GM19099 (cell line): Measurements from ENCODE around the gene GRID1.

Experiments used
- POLR2A ChIP-seq: IDR thresholded peaks from 3 replicates; pipeline ENCODE4 v1.6.1; 2011; ENCODE audit warnings: low read depth; ENCODE audit not compliant: insufficient read length; ENCODE audit errors: extremely low read depth

The GRID1 gene

DNA sequence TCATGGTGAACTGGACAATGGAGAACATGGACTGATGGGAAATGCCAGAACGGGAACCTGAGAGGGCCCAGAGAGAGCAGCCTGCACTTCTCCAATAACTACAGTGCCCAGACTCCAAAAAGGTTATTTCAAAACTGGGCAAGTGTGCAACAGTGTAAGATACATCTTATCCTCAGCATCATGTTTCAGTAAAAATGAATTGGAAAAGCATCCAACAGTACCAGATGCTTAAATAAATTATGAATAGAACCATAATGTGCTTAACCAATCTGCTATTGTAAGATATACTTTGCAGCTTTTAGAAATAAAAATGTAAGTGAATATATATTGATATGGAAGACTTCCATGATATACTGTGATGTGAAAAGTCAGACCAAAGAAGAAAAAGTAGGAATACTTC, 303.3 kb downstream of the GRID1 start:
- no peak for TF ChIP-seq POLR2A

DNA sequence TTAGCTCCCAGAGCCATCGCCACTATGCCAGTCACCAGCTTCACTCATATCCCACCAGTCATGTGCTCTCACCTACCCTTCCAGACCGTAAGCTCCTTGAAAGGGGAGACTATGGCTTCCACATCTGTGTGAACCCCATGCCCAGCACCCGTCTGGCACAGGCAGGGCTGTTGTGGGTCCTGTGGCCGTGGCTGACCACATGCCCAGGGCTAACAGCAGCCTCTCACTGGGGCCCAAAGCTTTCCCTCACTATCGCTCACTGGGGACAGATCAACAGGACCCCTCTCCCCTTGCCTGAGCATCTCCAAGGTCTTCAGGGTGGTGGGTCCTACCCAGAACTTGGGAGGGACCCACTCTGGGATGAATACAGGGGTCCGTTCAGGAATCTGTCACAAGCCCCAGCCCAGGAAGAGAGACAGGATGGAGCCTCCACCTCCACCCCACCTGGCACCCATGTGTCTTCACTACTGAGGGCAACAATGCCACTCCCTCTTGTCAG, 303.9 kb downstream of the GRID1 start:
- TF ChIP-seq POLR2A: no peak

DNA sequence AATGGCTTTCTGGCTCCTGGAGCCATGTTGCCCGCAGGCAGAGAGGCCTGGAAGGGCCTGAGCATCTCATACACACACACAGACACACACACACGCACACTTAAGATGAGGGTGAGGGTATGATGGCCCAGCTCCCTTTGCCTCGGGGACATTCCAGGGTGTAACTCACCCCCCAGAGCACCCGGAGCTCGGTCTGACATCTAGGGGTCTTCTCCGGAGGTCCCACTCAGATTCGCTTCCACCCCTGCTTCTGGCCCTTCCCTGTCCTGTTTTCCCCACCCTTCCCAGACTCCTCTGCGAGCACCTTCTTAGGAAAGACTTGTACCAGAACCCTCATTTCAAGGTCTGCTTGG, 304.4 kb downstream of the GRID1 start:
- no peak for TF ChIP-seq POLR2A

DNA sequence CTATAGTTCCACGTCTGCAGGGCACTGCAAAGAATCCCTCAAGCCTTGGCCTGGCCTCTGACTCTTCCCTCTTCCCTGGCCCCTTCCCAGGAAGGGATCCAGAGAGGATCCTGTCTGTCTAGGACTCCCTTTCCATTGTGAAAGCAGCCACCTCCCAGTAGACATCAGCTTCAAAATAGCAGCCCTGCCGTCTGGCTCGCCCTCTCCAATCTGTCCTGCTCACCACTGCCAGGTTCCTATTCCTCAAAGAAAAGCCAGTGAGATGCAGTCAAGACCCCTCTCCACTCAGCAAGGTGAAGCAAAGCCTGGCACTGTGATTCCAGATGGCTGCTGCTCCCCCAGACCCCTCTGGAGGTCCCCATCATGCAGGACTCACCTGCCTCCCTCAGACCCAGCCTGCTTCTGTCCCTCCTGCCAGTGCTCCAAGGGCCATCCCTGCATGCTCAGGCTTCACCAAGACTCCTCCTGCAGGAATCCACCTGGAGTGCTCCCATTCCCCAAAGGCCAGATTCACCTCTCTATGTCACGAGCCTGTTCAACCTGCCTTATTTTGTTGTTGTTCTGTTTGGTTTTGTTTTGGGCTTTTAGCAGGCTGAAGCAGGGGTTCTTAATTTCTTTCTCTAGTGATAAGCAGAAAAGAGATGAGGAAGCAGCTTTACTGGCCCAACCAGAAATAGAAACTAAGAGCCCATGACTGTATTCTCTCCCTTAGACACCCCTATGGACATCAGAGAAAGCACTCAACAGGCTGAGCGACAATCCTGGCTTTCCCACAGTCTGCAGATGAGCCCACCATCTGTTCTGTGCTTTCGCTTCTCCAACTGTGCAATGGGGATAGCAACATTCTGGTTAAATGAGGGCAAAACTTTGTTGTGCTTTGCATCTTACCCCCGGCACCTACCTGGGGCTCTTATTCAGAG, 305.1 kb downstream of the GRID1 start:
- no peak for TF ChIP-seq POLR2A

GRCh38 chr10:86060386-86061277, 306.0 kb downstream of the GRID1 start:
- no peak for TF ChIP-seq POLR2A

DNA sequence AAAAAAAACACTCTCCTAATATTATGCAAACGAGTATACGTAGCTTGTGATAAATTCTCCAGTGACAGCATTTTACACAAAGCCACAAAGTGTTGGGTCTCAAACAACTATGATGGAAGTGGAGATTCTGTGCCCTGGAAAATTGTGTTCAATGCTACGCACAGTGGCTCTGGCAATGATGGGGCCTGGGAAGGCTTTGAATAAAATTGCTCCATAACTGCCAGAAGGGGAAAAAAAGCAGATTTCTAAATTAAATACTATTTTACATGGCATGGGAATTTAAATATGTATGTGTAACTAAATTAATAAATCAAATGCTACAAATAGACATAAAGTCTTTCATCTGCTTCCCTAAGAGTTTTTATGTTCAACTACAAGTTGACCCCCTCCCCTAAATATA, 306.7 kb downstream of the GRID1 start:
- no peak for TF ChIP-seq POLR2A

DNA sequence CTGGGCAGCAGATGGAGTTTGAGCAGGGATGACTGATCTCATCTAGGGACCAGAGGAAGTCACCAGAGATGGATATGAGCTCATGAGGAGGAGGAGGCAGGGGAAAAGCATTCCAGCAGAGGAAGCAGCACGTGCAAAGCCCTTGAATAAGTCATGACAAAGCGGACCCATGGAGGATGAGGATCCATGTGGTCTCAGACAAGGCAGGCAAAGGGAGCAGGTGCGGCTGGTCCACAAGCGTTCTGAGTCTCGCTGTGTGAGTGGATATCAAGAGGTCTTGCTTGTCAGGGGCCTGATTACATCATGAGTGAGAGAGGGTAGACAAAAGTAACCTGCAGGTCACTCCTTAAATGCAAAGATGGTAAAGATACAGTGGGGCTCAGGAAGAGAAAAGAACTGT, 307.6 kb downstream of the GRID1 start:
- no peak for TF ChIP-seq POLR2A

GRCh38 chr10:86057708-86058107, 308.9 kb downstream of the GRID1 start:
- no peak for TF ChIP-seq POLR2A

DNA sequence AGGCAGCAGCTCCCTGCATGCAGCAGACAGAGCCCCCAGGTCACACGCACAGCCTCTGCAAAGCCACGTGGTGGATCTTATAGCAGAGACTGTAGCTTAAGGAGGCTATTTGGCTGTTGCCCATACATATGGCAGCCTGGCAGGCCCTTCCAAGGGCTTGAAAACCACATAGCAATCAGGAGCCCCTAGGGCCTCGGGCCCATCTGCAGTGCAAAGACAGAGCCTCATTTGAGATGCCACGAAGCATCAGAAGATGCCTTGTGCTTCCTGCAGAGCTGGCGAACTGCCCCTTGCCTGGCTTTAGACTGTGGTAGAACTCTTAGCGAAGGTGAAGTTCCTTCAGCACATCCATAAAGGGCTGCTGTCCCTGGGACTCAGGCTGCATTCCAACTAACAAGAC, 309.9 kb downstream of the GRID1 start:
- no peak for TF ChIP-seq POLR2A

- TF ChIP-seq POLR2A: no peak
Observed at GRCh38 chr10:86055928-86056327, 310.7 kb downstream of the GRID1 start.

DNA sequence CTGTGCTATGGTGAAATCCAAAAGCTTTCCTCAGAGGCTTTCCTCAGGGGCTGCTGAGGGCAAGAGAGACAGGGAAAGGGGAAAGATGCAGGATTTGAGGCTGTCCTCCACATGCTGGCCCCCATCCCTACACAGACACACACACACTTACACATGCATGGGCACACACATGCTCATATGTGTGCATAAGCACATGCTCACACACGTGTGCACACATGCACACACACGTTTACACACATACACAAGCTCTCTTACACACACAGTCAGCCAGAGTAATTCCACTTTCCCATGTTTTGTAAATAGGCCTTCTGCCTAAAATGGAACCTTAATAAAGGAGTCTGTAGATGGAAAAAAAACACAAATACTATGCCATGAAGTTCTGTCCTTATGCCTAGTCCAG, 312.9 kb downstream of the GRID1 start:
- no peak for TF ChIP-seq POLR2A

GRCh38 chr10:86051586-86051985, 315.0 kb downstream of the GRID1 start:
- TF ChIP-seq POLR2A: no peak

DNA sequence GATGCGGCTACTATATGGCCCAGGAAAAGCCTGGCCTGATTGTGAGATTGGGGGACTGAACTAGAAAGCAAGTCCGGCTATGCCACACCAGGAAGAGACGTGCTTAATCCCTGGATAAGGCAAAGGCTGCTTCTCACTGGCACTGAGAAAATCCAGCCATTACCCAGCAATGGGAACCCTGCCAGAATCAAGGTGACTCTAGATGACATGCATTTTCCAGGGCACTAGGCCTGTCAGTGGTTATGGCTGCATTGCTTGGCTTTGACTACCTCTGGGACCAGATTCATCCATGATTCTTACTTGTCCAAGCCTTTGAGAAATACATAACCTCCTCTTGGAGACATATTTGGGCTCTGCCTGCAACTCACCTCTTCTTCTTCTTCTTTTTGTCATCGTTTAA, 317.2 kb downstream of the GRID1 start:
- no peak for TF ChIP-seq POLR2A

DNA sequence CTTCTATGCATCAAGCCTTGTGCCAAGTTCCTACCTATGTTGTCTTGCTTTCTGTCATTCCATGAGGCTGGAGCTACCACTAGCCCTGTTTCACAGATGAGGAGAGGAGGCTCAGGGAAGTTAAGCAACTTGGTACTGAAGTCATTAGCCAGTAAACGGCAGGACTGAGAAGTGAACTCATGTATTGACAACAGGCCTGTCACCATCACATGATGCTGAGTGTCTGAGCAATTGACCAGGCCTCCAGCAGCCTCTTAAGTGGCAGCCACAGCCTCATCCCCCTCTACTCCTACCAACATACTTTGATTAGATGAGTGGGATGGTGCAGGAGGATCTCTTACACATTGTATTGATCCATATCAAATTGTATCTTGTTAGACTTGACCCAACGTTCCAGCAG, 317.6 kb downstream of the GRID1 start:
- no peak for TF ChIP-seq POLR2A

DNA sequence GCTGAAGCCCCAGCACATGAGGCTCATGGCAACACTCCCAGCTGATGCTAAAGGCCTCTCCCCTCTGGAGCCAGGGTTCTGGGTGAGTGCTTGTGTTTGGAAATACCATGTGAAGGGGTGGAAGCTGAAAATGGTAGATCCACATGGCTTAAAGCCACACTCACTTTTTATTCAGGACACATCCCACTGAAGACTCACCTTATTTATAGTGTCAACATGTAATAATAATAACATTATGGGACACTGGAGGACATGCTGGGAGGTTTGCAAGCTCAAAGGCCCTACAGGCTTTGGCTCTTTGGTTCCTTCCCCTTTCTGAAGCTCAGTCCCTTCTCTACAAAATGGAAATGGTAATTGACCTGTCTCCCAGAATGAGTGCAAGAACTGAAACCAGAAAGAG, 318.0 kb downstream of the GRID1 start:
- no peak for TF ChIP-seq POLR2A

DNA sequence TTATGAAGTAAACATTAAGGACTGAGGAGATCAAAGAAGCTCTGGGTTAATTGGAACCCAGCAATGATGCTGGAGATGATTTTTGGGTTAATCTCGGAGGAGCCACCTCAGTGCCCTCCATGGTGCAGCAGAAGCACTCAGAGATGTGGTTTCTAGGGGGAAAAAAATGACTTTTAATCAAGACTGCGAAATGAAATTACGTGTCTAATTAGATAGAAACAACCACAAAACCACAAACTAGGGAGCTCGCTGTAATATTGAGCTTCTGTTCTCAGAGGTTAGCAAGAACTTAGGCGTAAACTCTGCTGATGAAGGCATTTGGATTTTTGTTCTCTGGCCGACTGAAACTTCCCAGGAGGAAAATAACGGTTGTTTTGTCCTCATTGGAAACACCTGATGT, 319.0 kb downstream of the GRID1 start:
- TF ChIP-seq POLR2A: no peak
